Small intestine (tissue), 7 donors: ENCODE results near the gene DOCK7. TPM values are rescaled to one million over a fixed set of nuclear protein-coding genes. Genes with fewer than 3 reads are reported as not detected.

Source experiments
- DNase-seq, 2 donors: peaks; one replicate each; pipeline versions ENCODE4 v3.0.0 to v3.0.0-alpha.2; 2013
- FAIRE-seq: peaks from 2 replicates; lab custom pipeline; 2012; peaks lifted over from hg19 to GRCh38; lab: Jason Lieb, UNC
- H3K27ac ChIP-seq, 3 donors: one replicate each; pipeline ENCODE4 v1.5.1; 2013; ENCODE audit warnings: low read length in 2 of 3, mild to moderate bottlenecking in 2 of 3, control low read depth in 1 of 3, inconsistent platforms in 1 of 3, low read depth in 1 of 3, moderate library complexity in 1 of 3
- H3K27me3 ChIP-seq, 3 donors: one replicate each; pipeline ENCODE4 v1.6.1; 2013; ENCODE audit warnings: low read length in 3 of 3, inconsistent platforms in 1 of 3; ENCODE audit not compliant: control insufficient read depth in 3 of 3, insufficient read depth in 3 of 3
- H3K36me3 ChIP-seq, 3 donors: one replicate each; pipeline ENCODE4 v1.6.1; 2013; ENCODE audit warnings: low read length in 3 of 3, inconsistent platforms in 1 of 3, low read depth in 1 of 3, mild to moderate bottlenecking in 1 of 3, moderate library complexity in 1 of 3; ENCODE audit not compliant: control insufficient read depth in 3 of 3, insufficient read depth in 2 of 3
- H3K4me1 ChIP-seq, 3 donors: one replicate each; pipeline ENCODE4 v1.6.1; 2013; ENCODE audit warnings: low read length in 2 of 3, inconsistent platforms in 1 of 3, low read depth in 1 of 3, mild to moderate bottlenecking in 1 of 3, moderate library complexity in 1 of 3; ENCODE audit not compliant: control insufficient read depth in 3 of 3, insufficient read depth in 2 of 3
- H3K4me3 ChIP-seq, 3 donors: one replicate each; pipeline ENCODE4 v1.5.1; 2013; ENCODE audit warnings: low read length in 3 of 3, control low read depth in 1 of 3, inconsistent platforms in 1 of 3, low read depth in 1 of 3, mild to moderate bottlenecking in 1 of 3, moderate library complexity in 1 of 3
- H3K9me3 ChIP-seq, 2 donors: one replicate each; pipeline ENCODE4 v1.6.1; 2013; ENCODE audit warnings: low read depth in 1 of 2, low read length in 1 of 2; ENCODE audit not compliant: control insufficient read depth in 2 of 2, insufficient read depth in 1 of 2
- WGBS, 3 donors: extraction: QIAGEN DNeasy Blood & Tissue Kit; methylation state at CpG; one replicate each; pipeline ENCODE4 v1.1.7; 2013; 5-methylcytosine and 5-hydroxymethylcytosine counted together
- polyA plus RNA-seq, 4 donors: library from polyadenylated mRNA; stranded (reverse) in 3 of 4; unstranded in 1 of 4; fragments of 200-250 nt in 3 of 4; fragments of 120-200 nt in 1 of 4; gene quantifications; one replicate each; pipeline versions ENCODE4 v1.2.1 to v1.2.3, GENCODE V29; 2013
- donor health status: healthy with polysubstance abuse.
- donor health status: control.
- donor health status: control.
- donor health status: Bipolar disorder and iron deficiency.
- donor health status: healthy.

The DOCK7 gene
- polyA plus RNA-seq, 4 donors, result 4.9 to 25.5 (median 7.0) TPM

GRCh38 chr1:62676611-62677356 is 11.4 kb downstream of the DOCK7 start:
- Histone ChIP-seq H3K9me3 (no peaks in the 10 kb centered on the region), H3K27me3 (no peaks in the 10 kb centered on the region), H3K27ac (no peak overlapping the region), H3K4me3 (no peak overlapping the region), H3K36me3 (peaks cover 0 to 3% (median 0%) of the 10 kb centered on the region in 3 donors), H3K4me1 (no peaks in the 10 kb centered on the region)
- WGBS, 3 donors, result 74 to 87% (median 86%) methylated on average over 2 of the region's 2 CpGs
- FAIRE-seq (no peak), DNase-seq (no peak)

- H3K4me1 ChIP-seq, result no peaks in the 10 kb centered on the region
- DNase-seq (no peak), FAIRE-seq (no peak)
- H3K4me3 ChIP-seq, result no peak overlapping the region
- no peaks in the 10 kb centered on the region for H3K27me3 ChIP-seq
- no peak overlapping the region for H3K27ac ChIP-seq
- H3K36me3 ChIP-seq, result peaks cover 0 to 3% (median 0%) of the 10 kb centered on the region in 3 donors
- WGBS, 3 donors, result 74 to 87% (median 83%) methylated on average over 1 of the region's 1 CpG
- no peaks in the 10 kb centered on the region for H3K9me3 ChIP-seq
Observed at GRCh38 chr1:62673629-62674028, 14.6 kb downstream of the DOCK7 start.

- Histone ChIP-seq H3K4me3 (no peak overlapping the region), H3K36me3 (peaks cover 0 to 3% (median 0%) of the 10 kb centered on the region in 3 donors), H3K27me3 (no peaks in the 10 kb centered on the region), H3K27ac (no peak overlapping the region), H3K4me1 (no peaks in the 10 kb centered on the region), H3K9me3 (no peaks in the 10 kb centered on the region)
- DNase-seq (no peak), FAIRE-seq (no peak)
- 31 to 64% (median 34%) methylated on average over 1 of the region's 1 CpG for WGBS, 3 donors
Observed at GRCh38 chr1:62672029-62672428, 16.2 kb downstream of the DOCK7 start.

GRCh38 chr1:62654744-62655143 is 33.4 kb downstream of the DOCK7 start:
- DNase-seq, result no peak
- Histone ChIP-seq H3K27ac (no peak overlapping the region), H3K36me3 (peaks cover 0 to 3% (median 0%) of the 10 kb centered on the region in 3 donors), H3K4me3 (no peak overlapping the region), H3K9me3 (no peaks in the 10 kb centered on the region), H3K27me3 (no peaks in the 10 kb centered on the region), H3K4me1 (no peaks in the 10 kb centered on the region)
- FAIRE-seq, result no peak
- WGBS, 3 donors, result 76 to 93% (median 86%) methylated on average over 1 of the region's 1 CpG

- no peaks in the 10 kb centered on the region for H3K4me1 ChIP-seq
- no peak for DNase-seq
- no peaks in the 10 kb centered on the region for H3K27me3 ChIP-seq
- peaks cover 0 to 3% (median 0%) of the 10 kb centered on the region in 3 donors for H3K36me3 ChIP-seq
- FAIRE-seq, result no peak
- no peaks in the 10 kb centered on the region for H3K9me3 ChIP-seq
- H3K4me3 ChIP-seq, result no peak overlapping the region
- no peak overlapping the region for H3K27ac ChIP-seq
Observed at GRCh38 chr1:62652387-62652786, 35.8 kb downstream of the DOCK7 start.

- WGBS, 3 donors, result 96 to 98% (median 97%) methylated on average over 1 of the region's 1 CpG
- no peaks in the 10 kb centered on the region for H3K4me1 ChIP-seq
- H3K36me3 ChIP-seq, result peaks cover 2 to 15% (median 2%) of the 10 kb centered on the region in 3 donors
- no peaks in the 10 kb centered on the region for H3K9me3 ChIP-seq
- H3K4me3 ChIP-seq, result no peak overlapping the region
- FAIRE-seq, result no peak
- H3K27me3 ChIP-seq, result no peaks in the 10 kb centered on the region
- DNase-seq, result no peak
- H3K27ac ChIP-seq, result no peak overlapping the region
Observed at GRCh38 chr1:62643283-62643682, 44.9 kb downstream of the DOCK7 start.

- no peak for FAIRE-seq
Observed at GRCh38 chr1:62637392-62638105, 50.6 kb downstream of the DOCK7 start.

GRCh38 chr1:62628506-62628905 is 59.7 kb downstream of the DOCK7 start:
- FAIRE-seq (no peak), DNase-seq (no peak)
- Histone ChIP-seq H3K27me3 (no peaks in the 10 kb centered on the region), H3K9me3 (no peaks in the 10 kb centered on the region), H3K4me3 (no peak overlapping the region), H3K36me3 (peaks cover 0 to 22% (median 10%) of the 10 kb centered on the region in 3 donors), H3K4me1 (no peaks in the 10 kb centered on the region), H3K27ac (no peak overlapping the region)
- 79 to 92% (median 79%) methylated on average over 1 of the region's 1 CpG for WGBS, 3 donors

More at GRCh38 chr1:62637392-62638105, 50.6 kb downstream of the DOCK7 start:
- no peak overlapping the region for H3K4me3 ChIP-seq
- H3K9me3 ChIP-seq, result no peaks in the 10 kb centered on the region
- no peaks in the 10 kb centered on the region for H3K27me3 ChIP-seq
- H3K36me3 ChIP-seq, result peaks cover 5 to 21% (median 6%) of the 10 kb centered on the region in 3 donors
- DNase-seq, result no peak
- WGBS, 3 donors, result 92 to 96% (median 94%) methylated on average over 6 of the region's 6 CpGs
- no peak overlapping the region for H3K27ac ChIP-seq
- H3K4me1 ChIP-seq, result no peaks in the 10 kb centered on the region
